ENCODE measurements around the gene PRICKLE4. TPM values are rescaled to one million over a fixed set of nuclear protein-coding genes. Genes with fewer than 3 reads are reported as not detected.

Gene PRICKLE4
- total RNA-seq: 1.3 and 2.0 TPM in 2 replicates

DNA sequence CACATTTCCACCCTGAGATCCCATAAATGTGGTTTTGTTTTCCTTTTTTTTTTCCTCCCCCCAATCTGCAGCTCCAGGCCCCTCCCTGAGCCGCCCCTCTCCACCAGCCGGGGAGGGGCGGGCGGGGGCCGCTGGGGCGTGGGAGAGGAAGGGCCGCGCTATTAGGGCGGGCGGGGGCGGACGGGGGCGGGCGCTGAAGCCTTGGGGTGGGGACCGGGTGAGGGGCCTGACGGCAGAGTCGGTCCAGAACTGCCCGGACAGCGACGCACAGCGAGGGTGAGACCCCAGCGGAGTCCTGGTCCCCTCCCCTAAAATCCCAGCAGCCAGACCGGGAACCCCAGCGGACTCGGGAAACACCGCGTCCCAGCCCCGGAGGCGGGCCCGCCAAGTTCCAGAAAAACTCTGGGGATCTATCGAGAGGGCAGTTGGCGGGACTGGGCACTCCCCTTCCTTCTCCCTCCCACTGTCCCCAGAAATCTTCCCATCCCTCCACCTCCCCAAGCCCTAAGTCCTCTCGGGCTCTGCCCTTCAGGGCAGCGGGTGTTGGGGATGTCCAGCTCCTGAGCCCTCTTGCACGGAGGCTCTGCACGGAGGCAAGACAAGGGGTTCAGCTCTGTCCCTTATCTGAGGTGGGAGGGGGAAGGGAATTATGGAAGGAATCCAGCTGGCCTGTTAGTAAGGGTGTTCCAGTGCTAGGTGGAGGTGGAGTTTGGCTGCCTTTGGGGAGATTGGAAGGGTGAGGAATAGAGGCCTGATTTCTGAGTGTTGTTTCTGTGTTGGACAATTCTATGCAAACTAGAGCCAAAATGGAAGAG lies at the start of gene PRICKLE4:
Gene PRICKLE4, plus strand, starts transcription at position 232 of the 815 bp plus-strand sequence. CDS start 2,692 bp downstream, outside the sequence.

GRCh38 chr6:41735427-41736185 lies 45.0 kb upstream of the PRICKLE4 start, which contains the start of gene TFEB:
Gene TFEB (minus strand): TSS chr6:41735608. CDS start chr6:41691213, 44,395 bp downstream.

DNA sequence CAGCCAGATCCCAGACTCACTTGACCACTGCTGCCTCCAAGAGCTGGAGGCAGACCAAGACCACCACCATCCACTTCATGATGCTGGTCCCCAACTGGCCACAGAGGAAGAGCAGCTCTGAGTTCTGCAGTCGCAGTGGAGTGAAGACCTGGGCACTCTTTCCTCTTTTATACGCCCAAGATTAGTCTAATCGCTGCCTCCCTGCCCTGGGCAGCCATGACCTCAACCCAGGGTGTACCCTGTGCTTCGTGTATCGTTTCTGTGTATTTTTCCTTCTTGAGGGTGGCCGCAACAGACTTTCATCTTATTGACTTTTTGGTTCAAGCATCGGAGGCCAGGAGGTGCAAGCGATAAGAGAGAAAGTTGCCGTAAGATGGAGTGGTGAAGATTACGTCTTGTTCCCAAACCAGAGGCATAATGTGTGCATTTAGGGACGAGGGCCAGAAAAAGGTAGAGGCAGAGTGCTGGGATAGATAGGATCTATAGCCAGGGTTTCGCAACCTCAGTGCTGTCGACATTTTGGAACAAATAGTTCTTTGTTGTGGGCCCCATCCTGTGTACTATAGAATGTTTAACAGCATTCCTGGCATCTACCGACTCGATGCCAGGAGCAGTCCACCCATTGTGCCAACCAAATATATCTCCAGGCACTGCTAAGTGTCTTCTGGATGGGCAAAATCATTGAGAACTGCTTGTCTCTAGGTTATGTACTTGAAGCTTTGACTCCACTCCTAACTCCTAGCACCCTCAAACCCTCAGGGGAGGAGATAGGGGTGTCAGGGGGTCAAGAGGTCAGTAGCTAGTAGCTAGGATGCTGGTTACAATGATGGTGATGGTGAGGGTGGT lies 33.1 kb upstream of the PRICKLE4 start, which contains the start of gene PGC:
Gene PGC, minus strand, starts transcription at position 142 of the 846 bp plus-strand sequence. Its CDS starts 63 bp downstream, at position 79.

DNA sequence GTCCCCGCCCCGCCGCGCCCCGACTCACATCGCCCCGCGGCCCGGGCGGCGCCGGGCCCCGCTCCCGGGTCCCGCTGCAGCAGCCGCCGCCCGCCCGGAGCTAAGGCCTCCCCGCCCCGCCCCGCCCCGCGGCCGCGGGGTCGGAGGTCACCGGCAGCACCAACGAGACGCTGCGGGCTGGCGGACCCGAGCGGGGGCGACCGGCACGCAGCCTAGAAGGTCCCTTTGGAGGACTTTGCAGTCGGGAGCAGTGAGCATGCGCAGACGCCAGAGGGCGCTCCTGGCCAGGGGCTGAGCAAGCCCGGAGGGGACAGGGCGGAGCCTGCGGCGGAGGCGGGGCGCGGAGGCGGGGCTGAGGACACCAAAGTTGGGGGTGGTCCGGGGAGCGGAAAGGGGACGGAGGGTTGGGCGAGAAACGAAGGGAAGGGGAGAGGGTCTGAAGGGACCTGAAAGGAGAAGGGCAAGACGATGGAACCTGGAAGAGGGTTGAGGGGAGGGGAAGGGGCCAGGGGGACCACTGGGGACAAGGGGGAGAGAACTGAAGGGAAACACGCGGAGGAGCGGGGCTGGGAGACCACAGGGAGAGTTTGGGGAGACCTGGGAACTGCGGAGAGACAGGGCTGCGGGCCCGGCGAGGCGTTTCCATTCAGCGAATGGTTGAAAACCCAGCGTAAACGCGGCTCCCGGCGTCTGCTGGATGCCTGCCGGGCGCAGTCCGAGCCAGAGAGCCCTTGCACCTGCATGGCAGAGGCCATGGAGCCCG lies 613 bp upstream of the PRICKLE4 start, which contains the start of gene FRS3:
Gene FRS3, minus strand, starts transcription at position 113 of the 763 bp plus-strand sequence. CDS start 2,913 bp downstream, outside the sequence.

GRCh38 chr6:41787219-41787917 lies 6.8 kb downstream of the PRICKLE4 start, which contains the start of gene TOMM6:
Gene TOMM6 (plus strand): TSS chr6:41787694. CDS start chr6:41787698, 4 bp downstream.

Other genes with a start within 250 kb of the PRICKLE4 start
- gene FOXP4, start 234.4 kb upstream of the PRICKLE4 start, total RNA-seq: 2.7 and 3.3 TPM in 2 replicates
- gene MDFI, start 142.3 kb upstream of the PRICKLE4 start, total RNA-seq: 20.8 and 42.9 TPM in 2 replicates
- gene TFEB, start 45.2 kb upstream of the PRICKLE4 start, total RNA-seq: 2.3 and 3.4 TPM in 2 replicates
- not detected in 2 replicates for gene PGC, start 33.4 kb upstream of the PRICKLE4 start, total RNA-seq
- gene FRS3, start 882 bp upstream of the PRICKLE4 start, total RNA-seq: 0.63 and 1.1 TPM in 2 replicates
- 48.6 and 75.1 TPM in 2 replicates for gene TOMM6, start 6.9 kb downstream of the PRICKLE4 start, total RNA-seq
- 1.7 and 2.8 TPM in 2 replicates for gene USP49, start 114.6 kb downstream of the PRICKLE4 start, total RNA-seq
- 28.0 and 30.4 TPM in 2 replicates for gene MED20, start 140.4 kb downstream of the PRICKLE4 start, total RNA-seq
- gene BYSL, start 140.7 kb downstream of the PRICKLE4 start, total RNA-seq: 33.1 and 41.8 TPM in 2 replicates
- gene CCND3, start 161.0 kb downstream of the PRICKLE4 start, total RNA-seq: 40.9 and 76.5 TPM in 2 replicates